ENCODE data around the gene CFAP61.
"Not testable (repeated sequence)": the region's sequence is repeated elsewhere in the genome, so short reads cannot be mapped to it uniquely, and the experiment has no call there.

CFAP61 gene

DNA sequence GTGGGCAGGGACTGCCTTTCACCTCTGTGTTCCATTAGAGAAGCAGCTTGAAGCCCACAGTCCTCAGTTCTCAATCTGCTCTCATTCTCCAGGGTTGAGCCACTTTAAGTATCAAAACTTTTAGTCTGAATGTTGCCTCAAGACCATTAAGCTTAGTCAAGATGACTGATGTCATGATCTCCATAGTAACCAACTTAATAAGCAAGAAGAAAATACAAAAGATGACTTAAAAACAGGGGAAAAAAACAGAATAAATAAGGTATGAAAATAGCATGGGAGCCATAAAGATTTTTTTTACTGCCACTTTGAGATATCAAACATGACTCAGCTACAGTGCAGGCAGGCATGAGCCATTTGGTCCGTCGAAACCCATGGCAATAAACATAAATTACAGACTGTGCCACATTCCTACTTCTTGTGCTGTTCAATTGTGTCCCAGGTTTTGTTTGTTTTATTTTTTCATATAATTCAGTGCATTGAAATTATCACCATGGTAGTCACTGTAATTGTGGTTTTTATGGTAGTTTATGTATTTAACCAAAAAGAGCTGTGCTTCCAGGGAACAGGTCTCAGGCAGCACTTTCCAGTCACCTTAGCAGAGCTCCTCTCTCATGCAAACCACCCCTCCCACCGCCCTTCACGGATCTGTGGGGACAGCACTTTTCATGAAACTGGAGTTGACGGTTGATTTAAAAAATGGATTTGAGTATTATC, 159.1 kb downstream of the CFAP61 start:
- no peak for DNase-seq

DNA sequence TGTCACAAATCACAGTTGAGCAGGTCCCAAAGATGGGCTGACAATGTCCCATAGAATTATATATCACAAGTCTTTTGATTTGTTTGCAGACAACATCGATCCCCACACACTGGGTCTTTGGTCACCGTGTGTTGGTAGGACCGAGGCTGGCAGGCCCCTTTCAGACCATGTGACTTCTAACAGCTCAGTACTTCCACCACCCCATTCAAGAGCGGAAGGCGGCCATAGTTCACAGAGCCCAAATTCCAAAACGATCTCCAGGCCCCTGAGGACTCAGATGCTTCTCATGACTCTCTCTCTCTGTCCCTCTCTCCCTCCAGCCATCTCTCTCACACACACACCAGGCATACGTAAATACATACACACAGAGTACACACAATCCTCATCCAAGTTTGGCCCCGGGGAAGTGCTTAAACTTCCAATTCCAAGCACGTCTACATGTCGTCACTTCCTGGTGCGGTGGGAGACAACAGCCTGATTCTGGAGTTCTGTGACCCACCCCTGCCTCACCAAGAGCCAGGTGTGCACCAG, 159.7 kb downstream of the CFAP61 start:
- DNase-seq: no peak

DNA sequence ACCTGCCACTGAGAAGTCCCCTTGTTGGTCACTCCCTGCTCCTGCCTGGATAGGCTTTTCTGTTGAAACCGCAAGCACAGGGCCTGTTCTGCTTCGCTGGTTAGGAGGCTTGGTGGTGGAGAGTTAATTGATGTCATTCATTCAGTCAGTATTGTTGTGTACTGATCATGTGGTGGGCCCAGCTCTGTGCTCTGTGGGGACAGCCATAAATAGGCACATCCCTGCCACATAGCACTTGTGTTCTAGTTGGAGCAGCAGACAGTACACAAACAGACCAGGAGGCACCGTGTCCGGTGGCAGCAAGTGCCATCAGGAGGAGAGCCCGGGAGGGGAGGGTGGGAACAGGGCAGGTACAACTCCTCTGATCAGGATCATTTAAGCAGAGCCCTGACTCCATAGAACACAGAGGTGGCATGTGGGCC, 160.4 kb downstream of the CFAP61 start:
- DNase-seq: no peak

DNA sequence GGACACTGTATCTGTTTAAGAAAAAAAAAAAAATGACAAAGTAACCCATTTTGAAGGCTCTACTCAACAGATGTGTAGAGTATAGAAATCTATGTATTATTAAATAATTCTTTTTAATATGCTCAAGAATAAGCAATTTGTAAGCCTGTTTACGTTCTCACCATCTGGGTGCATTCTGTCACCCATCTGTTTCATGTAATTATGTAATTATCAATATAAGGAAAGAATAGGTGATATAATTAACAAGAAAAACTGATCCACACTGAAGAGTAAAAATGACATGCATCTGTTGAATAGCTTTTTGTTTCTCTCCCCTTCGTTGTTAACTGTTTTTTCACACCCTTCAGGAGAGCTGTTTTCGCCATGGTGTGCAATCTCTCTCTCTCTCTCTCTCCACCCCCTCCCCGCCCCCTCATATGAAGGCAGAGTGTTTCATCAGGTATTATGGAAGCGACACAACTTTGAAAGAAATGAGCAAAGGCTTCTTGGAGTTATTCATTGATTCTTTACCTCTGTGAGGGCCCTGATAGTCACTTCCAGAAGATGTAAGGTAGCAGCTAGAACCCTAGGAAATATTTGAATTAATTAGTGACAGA, 161.3 kb downstream of the CFAP61 start:
- no peak for DNase-seq

DNA sequence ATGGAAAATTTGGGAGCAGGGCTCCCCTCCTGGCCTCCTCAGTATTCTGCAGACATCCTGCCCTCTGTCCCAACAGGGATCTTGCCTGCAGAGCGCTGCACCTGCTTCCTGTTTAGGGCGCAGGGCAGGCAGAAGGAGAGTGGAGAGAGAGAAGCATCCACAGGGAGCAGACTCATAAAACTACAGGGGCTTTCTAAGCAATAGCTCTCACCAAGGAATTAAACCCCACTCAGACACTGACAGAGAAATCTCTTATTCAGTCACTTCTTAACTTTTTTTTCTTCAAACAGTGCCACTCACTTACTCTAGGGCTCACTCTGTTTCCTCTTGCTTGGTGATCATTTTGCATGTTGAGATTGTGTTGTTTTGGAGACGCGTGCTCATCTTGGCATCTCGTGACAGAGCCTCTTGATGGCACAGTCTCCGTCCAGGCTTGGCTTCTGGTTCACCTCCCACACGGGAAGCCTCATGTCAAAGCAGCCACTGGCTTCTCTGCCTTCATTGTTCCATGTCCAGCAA, 162.5 kb downstream of the CFAP61 start:
- no peak for DNase-seq

DNA sequence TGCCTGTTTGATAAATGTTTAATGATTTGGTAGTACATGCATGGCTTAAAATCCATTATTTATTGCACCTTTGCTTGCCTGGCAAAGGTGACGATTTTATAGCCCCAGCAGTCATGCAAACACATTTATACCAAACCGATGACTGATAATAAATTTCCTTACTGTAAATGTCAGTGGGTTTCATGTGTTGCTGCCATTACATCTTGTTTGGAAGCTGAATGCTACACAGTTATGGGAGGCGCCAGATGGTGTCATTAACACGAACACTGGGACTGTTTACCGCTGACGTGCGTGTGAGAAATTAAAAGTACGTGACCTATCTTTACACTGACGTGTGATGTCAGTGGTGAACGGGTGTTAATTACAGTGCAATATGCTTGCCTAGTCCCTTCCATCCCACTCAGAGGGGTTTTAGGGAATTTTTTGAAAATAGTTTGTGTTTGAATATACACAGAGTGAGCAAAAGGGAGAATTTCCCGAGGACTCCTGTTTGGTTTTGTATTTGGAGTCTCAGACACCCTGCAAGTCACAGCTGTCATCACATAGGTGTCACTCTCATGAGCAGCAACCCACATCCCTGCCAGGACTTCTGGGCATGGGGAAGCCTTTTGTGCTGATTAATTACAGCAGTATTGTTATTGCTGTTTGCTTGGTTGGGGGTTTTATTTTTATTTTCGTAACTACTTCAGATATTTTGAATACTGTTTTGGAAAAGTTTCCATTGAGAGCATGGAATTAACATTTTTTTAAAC, 163.8 kb downstream of the CFAP61 start:
- DNase-seq: no peak

DNA sequence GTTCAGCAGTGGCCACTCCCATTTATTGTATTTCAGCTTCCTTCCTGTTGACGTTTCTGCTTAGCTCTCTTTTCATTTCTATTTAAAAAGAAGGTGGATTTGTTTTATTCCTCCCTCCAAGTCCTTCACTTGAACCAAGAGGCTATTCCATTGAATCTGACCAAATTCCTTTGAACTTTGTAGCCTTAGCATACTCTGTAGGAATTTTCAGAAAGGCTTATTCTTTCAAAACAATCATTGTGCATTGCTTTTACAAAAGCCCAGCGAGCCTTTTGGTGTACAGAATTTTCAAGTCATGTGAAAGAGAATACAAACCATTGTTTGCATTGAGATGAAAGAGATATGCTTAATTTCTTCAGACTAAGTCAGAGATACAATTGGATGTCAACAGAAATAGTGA, 164.6 kb downstream of the CFAP61 start:
- no peak for DNase-seq

DNA sequence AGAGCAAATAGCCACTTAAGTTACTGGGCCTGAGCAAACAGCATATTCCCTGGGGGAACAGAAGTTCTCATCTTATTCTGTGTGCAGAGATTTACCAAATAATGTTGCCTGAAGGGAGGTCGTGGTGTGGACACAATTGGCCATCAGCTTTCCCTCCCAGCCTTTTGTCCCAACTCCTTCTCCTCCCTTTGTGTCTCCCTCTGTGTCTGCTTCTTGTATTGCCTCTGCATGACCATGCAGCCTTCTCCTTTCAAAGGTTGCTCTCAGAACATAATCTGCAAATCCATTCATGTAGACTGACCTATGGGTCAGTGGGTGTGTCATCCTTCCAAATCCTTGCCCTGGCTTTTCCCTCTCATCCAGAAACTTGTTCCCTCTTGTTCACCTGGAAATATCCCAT, 165.3 kb downstream of the CFAP61 start:
- DNase-seq: no peak

DNA sequence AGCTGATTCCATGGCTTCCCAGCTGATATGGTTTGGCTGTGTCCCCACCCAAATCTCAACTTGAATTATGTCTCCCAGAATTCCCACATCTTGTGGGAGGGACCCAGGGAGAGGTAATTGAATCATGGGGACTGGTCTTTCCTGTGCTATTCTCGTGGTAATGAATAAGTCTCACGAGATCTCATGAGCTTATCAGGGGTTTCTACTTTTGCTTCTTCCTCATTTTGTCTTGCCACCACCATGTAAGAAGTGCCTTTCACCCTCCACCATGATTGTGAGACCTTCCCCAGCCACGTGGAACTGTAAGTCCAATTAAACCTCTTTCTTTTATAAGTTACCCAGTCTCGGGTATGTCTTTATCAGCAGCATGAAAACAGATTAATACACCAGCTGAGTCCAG, 165.8 kb downstream of the CFAP61 start:
- DNase-seq: not testable (repeated sequence)

DNA sequence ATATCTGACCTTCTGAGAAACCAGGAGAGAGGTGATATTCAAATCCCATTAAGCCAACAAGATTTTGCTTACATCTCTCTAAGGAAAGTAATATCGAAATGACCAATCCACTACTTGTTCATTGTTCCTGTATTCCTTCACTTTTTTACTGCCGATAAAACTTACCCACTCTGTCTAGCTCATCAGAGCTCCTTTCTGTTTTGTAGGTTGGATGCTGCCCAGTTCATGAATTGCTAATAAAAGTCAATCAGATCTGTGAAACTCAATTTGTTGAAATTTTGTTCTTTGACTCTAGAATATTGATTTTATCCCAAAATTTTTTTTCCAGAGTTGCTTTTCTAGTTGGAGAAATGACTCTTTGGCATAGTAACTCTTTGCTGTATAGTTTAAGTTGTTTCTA, 166.7 kb downstream of the CFAP61 start:
- no peak for DNase-seq

DNA sequence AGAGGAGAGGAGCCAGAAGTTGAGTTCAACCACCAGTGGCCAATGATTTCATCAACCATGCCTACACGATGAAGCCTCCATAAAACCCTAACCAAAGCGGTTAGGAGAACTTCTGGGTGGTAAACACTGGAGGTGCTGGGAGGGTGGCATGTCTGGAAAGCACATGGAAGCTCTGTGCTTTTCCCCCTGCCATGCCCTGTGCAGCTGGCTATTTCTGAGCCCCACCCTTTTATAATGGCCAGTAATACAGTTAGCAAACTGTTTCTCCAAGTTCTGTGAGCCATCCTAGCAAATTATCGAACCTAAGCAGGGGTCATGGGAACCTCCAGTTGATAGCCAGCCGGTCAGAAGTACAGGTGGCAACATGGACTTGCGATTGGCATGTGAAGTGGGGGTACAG, 167.8 kb downstream of the CFAP61 start:
- DNase-seq: no peak

DNA sequence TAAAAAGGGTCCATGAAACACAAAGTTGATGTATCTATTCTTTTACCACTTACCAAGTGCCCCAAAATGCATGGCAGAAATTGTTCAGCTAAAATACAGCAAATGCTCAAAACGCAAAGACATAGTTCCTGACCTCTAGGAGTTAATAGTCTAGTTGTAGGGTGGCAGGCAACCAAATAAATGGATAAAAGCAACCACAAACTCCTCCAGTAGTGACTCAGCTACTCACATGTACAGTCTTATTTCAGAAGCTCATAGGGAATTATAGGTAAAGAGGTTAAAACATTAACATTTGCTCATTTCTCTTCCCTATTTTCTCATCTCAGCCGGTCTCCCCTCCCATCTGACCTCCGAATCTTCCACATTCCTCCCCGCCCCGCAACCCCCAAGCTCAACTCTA, 171.6 kb downstream of the CFAP61 start:
- DNase-seq: no peak

DNA sequence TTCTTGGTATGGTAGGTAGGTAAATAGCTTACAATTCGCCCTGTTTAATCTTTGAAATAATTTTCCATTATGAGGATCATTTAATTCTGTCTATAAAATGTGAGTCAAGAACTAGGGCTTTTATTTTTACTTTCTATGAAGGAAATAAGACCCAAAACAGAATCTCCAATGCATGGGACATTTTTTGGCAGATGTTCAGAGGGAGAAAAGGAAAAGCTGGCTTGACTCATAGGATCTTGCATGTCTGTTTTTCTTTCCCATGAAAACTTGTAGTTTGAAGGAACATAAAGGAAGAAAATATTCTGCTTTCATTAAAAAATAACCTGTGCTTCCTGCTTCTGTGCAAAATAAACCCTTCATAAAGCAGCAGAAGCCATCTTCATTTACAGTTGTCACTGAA, 172.5 kb downstream of the CFAP61 start:
- no peak for DNase-seq

DNA sequence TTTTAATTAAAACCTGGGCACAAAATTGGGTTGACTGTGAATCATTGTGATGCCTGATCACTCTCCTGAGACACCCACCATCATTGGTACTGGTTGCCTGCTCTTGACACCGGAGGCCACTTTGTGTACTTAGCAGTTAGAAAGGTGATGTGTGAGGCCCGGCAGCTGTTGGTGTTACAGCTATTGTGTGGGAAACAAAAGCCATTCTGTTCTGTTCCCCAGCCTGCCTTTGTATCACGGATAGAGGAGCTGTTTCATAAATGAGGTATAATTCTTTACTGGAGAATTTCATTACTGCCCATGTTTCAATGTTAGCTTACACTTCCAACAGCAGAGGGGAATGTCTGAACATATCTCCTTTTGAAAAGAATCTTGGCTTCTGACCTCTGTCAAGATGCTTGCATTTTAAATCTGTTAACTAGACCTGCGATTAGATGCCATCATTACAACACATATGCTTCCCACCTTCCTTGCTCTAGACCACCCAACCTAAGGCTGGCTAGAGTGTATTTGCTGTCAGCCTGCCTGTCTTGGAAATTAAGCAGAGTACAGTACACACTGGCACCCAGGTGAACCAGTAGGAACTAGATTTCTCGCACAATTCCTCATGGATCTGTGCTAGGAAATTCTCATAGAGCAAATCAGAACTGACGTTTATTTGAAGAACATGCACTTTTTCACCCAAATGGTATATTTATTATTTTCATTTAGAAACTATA, 173.2 kb downstream of the CFAP61 start:
- no peak for DNase-seq

DNA sequence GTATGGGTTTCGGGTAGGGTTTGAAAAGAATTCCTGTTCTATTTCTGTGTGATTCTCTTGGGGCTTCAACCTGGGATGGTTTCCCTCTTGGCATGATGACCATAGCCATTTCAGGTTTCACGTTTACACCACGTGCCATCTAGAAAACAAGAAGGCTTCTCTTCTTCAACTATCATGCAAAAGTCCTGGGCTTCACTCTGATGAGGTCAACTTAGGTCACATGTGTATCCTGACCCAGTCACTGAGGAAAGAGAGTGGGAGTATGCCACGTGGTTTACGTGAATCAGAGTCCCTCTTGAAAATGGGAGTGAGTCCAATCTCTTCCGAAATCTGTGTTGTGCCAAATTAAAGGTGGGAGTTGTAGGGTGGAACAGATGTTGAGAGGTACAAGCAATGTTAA, 174.2 kb downstream of the CFAP61 start:
- DNase-seq: no peak

DNA sequence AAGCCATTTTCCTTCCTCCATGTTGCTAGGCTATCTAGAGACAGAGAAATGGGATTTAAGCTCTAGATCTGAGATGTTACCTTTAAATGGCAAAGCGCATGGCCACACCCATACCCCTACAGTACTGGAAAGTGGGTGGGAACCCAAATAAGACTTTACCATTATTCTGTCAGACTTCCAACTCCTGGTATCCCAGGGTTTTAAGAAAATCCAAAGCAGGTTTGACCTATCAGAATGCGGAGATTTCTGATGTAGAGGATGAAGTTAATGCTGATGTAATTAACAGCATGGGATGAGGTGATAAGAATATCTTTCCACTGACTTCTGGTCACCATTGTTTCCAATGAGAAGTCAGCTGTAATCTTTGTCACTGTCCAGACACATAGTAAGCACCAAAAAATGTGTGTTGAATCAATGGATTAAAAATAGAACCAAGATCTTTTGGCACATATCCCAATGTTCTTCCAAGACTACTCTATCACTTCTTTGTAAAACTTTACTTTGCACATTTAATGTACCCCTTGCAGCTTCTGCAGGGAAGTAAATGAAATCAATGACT, 174.8 kb downstream of the CFAP61 start:
- DNase-seq: no peak

DNA sequence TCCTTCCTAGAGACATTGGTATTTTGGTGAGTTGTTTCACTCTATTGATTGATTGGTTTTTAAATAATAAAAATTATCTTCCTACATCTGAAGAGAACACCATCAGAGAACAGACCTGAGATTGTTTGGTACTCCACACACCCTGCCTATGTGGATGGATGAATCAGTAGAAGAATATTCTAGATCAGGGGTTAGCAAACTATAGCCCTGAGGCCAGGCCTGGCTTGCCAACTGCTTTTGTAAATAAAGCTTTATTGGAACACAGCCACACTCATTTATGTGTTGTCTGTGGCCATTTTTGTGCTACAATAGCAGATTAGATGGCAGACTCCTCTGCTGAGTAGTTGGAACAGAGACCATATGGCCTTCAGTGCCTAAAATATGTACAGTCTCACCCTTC, 176.0 kb downstream of the CFAP61 start:
- DNase-seq: no peak

DNA sequence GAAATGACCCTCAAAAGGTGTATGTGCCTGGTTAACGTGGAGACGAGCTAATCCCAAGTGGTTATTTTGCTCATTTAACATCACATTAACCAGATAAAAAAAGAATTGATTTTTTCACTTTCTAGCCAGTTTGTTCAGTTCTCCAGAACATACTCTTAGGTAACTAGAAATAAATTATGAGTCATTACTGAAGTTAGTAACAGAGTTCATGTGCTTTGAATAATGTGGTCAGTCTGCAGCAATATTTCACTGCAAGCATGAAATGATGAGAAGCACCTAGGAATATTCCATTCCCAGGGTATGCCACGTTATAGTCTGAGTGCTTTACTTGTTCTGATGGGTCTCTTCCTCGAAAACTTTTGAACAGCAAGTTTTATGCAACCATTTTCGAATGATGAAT, 177.3 kb downstream of the CFAP61 start:
- no peak for DNase-seq

DNA sequence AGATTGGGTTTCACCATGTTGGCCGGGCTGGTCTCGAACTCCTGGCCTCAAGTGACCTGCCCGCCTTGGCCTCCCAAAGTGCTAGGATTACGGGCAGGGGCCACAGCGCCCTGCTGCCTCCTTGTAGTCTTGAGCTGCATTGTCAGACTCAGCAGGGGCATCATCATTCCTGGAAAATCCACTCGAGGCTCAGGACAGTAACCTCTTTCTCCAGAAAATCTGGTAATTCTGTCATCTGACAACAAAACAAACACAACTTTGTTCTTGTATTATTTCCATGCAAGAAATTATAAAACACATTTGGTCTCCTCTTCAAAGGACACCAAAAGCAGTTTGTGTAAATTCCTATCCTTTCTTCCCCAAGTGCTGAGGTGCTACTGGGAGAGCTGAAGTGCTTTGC, 178.4 kb downstream of the CFAP61 start:
- no peak for DNase-seq

DNA sequence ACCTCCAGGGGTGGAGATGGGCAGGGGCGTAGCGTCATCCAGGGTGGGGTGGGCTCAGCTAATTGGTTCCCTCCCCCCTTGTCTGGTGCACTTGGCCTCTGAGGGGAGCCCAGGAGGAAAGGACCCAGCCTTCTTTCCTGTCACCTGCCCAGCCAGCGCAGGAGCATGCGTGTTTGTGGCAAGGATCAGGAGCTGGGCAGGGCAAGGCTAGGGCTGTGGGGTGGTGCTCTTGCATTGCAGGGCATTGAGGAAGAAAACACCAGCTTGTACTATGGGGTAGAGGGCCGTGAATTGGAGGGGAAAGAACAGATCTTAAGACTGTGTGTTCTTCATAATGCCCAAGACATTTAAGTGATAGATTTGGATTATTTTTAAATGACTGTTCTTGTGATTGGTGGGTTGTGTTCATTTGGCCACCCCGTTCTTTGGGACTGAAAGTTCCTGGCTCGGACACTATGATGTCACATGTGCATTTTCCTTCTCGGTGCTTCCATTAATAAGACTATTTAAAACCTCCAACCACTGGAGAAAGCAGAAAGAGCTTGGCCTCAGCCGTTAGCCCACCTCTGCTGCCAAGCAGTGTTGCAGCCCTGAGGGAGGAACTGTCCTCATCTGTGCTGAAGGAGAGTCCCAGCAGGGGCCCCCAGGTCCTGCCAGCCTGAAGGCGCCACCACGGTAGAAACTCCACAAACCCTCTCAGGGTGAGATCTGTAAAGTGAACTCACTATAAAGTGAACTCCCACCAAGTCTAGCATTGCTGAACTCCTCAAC, 179.4 kb downstream of the CFAP61 start:
- DNase-seq: no peak

DNA sequence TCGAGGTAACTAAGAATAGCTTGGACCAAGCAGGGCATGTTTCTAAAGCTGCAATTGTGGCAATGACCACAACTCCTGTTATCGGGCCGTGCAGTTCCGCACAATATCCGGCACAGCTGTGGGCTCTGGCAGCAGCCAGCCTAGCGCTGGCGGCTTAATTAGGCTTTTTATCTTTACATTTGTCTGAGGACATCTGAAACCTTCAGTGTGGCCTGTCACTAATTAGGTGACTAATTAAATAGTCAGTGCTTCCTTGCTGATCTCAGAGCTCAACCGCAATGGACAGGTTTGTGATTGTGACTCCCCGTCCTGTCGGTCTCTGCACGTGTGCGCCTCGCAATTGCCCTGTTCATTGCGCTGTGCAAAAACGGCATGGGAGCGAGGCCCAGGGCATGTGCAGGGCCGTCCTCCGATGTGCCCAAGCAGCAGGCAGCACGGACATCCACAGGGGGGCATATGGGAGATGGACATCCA, 180.7 kb downstream of the CFAP61 start:
- no peak for DNase-seq

DNA sequence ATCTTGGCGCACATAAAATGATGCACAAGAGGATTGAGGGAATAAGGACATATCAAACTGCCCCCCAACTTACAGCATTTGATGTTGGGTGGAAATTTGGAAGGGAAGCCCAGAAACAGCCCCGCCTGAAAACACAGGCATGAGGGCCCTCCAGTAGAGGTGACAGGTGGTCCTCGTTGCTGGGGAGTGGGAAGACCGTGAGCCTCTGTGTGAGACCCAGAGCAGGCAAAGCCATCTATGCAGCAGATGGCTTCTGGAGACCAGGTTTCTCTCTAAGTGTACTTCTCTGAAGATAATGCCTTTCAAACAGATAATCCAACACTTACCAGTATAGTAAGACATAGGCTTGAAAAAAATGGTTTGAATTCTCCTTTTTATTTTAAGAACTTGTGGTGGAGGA, 183.3 kb downstream of the CFAP61 start:
- DNase-seq: no peak

Measured in effector CD4-positive, alpha-beta T cell (primary cell).